NCI-H146 treated with DMSO at 0.1 percent for 48 hours (cell line): ENCODE results near the gene GNAS.

Experiments
- DNase-seq: peaks from one replicate; lab custom pipeline; 2025; ENCODE audit not compliant: unreplicated experiment; lab: John Stamatoyannopoulos, UW

Gene GNAS

GRCh38 chr20:58895448-58896180, 43.1 kb downstream of the GNAS start:
- no peak for DNase-seq

- no peak for DNase-seq
These were observed 44.3 kb downstream of the GNAS start for GRCh38 chr20:58896820-58897219.

GRCh38 chr20:58897488-58897887, 45.0 kb downstream of the GNAS start:
- DNase-seq = no peak

GRCh38 chr20:58898629-58899408, 46.3 kb downstream of the GNAS start:
- DNase-seq = no peak

- no peak for DNase-seq
These were observed 47.0 kb downstream of the GNAS start for GRCh38 chr20:58899512-58899911.

- no peak for DNase-seq
These were observed 47.9 kb downstream of the GNAS start for GRCh38 chr20:58900397-58900796.

- no peak for DNase-seq
These were observed 49.2 kb downstream of the GNAS start for GRCh38 chr20:58901488-58902402.

- DNase-seq = no peak
These were observed 51.1 kb downstream of the GNAS start for GRCh38 chr20:58903614-58904013.

GRCh38 chr20:58905236-58905635, 52.7 kb downstream of the GNAS start:
- no peak for DNase-seq

GRCh38 chr20:58906111-58906510, 53.6 kb downstream of the GNAS start:
- no peak for DNase-seq

GRCh38 chr20:58906894-58907293, 54.4 kb downstream of the GNAS start:
- DNase-seq = no peak

- DNase-seq = peak; percentile 12
These were observed 55.0 kb downstream of the GNAS start for GRCh38 chr20:58907320-58908137.

- DNase-seq = no peak
These were observed 55.7 kb downstream of the GNAS start for GRCh38 chr20:58908221-58908620.

GRCh38 chr20:58908941-58909340, 56.4 kb downstream of the GNAS start:
- no peak for DNase-seq

- DNase-seq = no peak
These were observed 57.1 kb downstream of the GNAS start for GRCh38 chr20:58909585-58909984.

GRCh38 chr20:58910473-58910872, 58.0 kb downstream of the GNAS start:
- DNase-seq = no peak

- DNase-seq = no peak
These were observed 58.8 kb downstream of the GNAS start for GRCh38 chr20:58911309-58911708.

- DNase-seq = no peak
These were observed 59.5 kb downstream of the GNAS start for GRCh38 chr20:58911970-58912369.

GRCh38 chr20:58913079-58913478, 60.6 kb downstream of the GNAS start:
- DNase-seq = no peak

- DNase-seq = no peak
These were observed 66.1 kb downstream of the GNAS start for GRCh38 chr20:58918621-58919020.

- DNase-seq = no peak
These were observed 69.0 kb downstream of the GNAS start for GRCh38 chr20:58921564-58921963.
